CD4-positive, alpha-beta T cell treated with Interleukin-12 subunit alpha and Interleukin-12 subunit beta, for 1 hour (primary cell): Measurements from ENCODE around the gene SPECC1.
"Not testable (repeated sequence)": the region's sequence is repeated elsewhere in the genome, so short reads cannot be mapped to it uniquely, and the experiment has no call there.

Experiments
- DNase-seq: peaks from one replicate; pipeline ENCODE4 v3.0.0-alpha.2; 2020

Gene SPECC1

GRCh38 chr17:20097330-20097729 lies 88.2 kb downstream of the SPECC1 start:
- no peak for DNase-seq

DNA sequence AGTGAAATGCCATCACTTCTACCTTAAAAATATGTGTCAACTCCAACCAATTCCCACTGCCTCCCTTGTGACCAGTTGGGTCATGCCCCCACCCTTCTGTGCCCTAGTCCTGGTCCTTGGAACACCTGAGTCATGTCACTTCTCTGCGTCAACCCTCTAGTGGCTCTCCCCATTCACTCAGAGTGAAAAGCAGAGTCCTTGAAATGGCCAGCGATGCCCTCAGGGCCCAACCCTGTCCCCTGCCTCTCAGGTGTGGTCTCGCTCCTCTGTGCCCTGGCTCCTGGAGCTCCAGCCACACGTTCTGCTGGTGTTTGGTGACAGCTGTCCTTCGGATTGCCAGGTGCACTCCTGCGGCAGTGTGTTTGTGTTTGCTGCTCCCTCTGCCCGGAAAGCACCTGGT lies 89.2 kb downstream of the SPECC1 start:
- DNase-seq: no peak

DNA sequence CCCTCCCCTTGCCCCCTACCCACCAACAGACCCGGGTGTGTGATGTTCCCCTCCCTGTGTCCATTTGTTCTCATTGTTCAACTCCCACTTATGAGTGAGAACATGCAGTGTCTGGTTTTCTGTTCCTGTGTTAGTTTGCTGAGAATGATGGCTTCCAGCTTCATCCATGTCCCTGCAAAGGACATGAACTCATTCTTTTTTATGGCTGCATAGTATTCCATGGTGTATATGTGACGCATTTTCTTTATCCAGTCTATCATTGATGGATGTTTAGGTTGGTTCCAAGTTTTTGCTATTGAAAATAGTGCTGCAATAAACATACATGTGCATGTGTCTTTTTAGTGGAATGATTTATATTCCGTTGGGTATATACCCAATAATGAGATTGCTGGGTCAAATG lies 91.6 kb downstream of the SPECC1 start:
- DNase-seq: not testable (repeated sequence)

GRCh38 chr17:20103454-20104446 lies 94.6 kb downstream of the SPECC1 start:
- DNase-seq: no peak

GRCh38 chr17:20105539-20106280 lies 96.6 kb downstream of the SPECC1 start:
- no peak for DNase-seq

GRCh38 chr17:20106446-20106845 lies 97.3 kb downstream of the SPECC1 start:
- DNase-seq: not testable (repeated sequence)

GRCh38 chr17:20109076-20109475 lies 99.9 kb downstream of the SPECC1 start:
- no peak for DNase-seq

- no peak for DNase-seq
Observed at GRCh38 chr17:20111538-20111937, 102.4 kb downstream of the SPECC1 start.

DNA sequence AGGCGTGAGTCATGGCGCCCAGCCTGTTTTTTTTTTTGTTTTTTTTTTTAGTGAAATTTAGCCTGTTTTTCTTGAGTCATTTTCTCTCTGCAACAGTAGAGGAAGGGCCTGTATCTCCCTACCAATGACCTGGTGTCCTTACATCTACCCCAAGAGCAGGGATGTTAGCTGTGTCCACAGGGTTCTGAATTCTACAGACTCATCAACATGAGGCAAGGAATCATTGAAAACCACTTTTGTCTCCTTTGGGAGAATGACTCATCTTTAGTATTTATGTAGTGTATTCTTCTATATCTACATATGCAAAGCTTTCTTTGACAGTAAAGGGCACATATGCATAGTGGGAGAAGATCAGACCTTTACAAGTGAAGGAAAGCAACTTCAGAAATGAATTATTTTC lies 105.3 kb downstream of the SPECC1 start:
- DNase-seq: no peak

- DNase-seq: peak; percentile 67
Observed at GRCh38 chr17:20116683-20117309, 107.6 kb downstream of the SPECC1 start.

DNA sequence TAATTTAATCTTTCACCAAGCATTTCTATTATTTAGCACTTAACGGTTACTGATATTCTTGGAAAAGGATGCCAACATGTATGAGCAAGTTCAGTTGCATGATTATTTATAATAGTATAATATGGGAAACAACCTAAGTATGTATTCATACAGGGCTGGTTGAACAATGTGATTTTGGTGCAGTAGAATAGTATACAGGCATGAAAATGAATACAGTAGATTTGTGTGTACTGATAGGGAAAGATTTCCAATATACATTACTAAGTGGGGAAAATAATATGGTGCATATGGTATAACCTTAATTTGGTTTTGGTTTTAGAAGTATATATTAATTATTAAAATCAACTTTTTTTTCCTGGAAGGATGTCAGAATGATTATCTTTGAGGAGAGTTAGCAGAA lies 109.1 kb downstream of the SPECC1 start:
- no peak for DNase-seq

DNA sequence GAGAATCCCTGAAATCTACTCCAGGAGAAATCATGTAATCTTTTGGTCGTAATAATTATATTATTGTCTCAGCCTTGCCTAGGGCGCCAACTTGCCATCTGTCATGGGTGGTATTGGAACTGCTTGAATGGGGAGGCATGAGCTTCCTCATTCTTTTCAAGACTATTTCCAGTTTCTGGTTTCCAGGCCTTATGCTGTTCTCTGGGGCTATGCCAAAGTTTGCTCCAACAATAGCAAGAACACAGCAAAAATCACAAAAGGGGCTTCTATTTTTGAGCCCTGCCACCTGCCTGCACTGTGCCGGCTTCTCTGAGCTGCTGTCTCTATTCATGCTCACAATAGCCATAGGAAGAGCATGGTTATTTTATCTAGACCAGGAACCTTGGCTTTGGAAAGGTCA lies 111.7 kb downstream of the SPECC1 start:
- no peak for DNase-seq

DNA sequence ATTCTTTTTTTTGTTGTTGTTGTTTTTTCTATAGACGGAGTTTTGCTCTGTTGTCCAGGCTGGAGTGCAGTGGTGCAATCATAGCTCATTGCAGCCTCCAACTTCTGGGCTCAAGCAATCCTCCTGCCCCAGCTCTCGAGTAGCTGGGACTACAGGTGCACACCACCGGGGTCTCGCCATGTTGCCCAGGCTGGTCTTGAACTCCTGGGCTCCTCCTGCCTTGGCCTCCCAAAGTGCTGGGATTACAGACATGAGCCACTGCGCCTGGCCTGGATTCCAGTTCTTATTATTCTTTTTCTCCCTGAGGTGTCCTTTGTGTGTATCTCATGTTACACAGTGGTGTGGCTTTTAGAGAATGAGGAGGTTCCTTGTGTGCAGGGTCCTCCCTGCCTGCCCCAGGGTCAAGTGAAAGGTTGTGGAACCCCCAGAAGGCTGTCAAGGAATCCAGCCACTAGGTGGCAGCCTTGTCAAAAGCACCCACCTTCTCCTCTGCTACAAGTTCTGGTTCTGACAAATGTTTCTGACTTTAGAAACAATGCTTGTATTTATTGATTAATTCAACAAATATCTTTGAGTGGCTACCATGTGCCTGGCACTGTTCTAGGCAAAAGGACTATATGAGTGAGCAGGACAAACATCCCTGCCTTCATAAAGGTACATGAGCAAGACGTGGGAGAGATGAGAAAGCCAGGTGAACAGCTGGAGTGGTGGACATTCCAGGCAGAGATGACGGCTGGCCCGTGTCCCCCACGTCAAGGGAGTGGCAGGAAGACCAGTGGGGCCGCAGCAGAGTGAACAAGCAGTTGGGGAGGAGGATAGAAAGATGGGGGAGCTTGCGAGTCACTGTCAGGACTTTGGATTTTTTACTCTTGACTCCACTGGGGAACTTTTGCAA lies 112.4 kb downstream of the SPECC1 start:
- peak; percentile 70 for DNase-seq

DNA sequence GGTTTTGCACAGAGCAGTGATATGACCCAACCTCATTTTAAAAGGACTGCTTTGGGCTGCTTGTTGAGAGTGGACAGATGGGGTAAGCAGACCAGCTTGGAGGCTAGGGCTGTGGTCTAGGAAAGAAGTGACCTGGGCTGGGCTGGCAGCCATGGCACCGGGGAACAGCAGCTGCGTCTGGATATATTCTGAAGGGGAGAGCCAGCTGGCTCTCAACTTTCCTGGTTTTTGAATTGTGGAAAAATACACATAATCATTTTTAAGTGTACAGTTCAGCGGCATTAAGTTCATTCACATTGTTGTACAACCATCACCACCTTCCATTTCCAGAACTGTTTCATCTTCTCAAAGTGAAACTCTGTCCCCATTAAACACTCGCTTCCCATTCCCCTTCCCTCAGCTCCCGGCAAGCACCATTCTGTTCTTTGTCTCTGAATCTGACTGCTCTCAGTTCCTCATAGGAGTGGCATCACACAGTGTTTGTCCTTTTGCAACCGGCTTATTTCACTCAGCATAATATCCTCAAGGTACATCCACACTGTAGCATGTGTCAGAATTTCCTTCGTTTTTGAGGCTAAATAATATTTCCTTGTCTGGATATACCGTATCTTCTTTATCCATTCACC lies 113.2 kb downstream of the SPECC1 start:
- DNase-seq: no peak

GRCh38 chr17:20123209-20123608 lies 114.0 kb downstream of the SPECC1 start:
- DNase-seq: no peak

DNA sequence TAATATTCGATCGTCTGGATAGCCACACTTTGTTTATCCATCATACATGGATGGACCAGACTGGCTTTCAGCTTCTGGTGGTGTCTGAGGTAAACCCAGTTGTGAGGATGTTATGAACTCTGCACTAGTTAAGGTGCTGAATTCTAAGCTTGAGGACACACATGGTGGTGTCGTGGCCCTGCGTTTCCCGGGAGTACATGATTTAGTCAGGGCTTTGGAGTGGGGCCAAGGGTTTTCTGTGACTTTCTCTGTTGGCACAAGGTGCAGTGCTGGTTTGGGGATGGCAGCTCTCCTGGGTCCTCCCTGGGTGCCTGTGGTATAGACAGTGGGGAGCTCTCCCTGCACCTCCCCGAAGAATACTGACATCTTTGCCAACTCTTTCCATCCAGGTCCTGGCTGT lies 116.6 kb downstream of the SPECC1 start:
- no peak for DNase-seq

- no peak for DNase-seq
Observed at GRCh38 chr17:20127360-20128035, 118.3 kb downstream of the SPECC1 start.

GRCh38 chr17:20128036-20128667 lies 119.0 kb downstream of the SPECC1 start:
- DNase-seq: no peak

DNA sequence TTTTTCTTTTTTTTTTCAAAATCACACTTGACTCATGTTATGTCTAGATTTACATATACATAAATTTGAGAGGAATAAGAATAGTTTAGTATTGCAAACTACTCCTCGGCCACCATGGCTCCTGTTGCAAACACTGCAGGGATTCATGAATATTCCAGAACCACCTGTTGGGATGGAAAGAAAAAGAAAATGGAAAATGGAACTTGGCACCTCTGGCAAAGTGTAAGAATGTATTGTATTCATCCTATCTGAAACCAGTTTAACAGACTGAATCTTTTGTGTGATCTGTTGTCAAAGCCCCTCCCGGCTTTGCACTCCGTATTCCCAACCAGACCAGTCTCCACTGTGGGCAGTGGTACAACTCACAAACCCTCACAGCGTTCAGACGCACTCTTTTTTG lies 124.4 kb downstream of the SPECC1 start:
- no peak for DNase-seq

DNA sequence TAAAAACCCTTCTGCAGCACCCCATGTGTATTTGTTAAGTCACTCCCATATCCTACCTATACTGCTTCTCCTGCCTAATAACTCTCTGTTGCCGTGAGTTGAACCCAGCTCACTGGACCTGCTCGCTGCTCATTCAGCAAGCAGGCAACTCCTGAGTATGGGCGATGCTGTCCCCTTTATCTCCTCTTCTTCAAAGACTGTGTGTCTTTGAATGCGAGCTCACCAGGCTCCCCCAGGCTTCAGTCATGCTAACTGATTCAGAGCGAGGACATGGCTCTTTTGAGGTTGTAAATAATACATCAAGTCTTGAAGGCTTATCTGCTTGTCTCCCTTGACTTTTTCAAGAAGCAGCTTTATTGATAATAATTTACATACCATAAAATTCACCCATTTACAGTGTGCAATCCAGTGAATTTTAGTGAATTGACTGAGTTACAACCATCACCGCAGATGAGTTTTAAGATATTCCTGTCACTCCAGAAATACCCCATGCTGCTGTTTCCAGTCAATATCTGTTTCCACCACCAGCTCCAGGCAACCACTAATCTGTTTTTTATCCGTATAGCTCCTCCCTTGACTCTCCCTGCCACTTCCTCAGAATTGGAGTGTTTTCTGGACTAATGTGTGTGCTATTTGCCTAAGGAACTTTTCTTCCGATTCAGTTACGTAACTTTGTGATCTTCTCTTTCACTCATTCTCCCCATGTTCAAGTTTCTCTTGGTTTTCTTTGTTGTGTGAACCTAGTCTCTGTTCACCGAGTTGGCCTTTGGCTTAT lies 132.2 kb downstream of the SPECC1 start:
- DNase-seq: no peak
